Measurements from ENCODE around the gene ANXA5.

DNA sequence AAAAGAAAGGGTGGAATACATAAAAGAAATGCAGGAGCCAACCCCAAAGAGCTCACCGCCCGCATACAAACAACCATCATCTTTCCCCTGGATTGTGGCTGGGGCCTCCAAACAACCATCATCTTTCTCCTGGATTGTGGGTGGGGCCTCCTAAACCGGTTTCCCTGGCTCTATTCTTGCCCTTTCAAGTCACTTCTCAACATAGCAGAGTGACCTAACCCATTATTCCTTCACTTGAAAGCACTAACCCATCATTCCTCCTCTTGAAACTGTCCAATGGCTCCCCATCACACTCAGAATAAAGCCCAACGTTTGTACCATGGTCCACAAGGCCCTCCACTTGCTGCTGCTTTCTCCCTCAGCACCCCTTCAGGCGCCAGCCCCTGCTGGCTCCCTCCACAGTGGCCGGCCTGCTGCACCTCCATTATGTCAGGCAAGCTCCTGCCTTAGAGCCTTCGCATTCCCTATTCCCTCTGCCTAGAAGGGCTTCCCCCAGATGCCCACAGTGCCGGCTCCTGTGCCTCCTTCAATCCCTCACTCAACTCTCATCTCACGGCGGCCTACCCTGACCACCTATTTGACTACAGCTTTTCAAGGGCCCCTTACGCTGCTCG, 44.1 kb upstream of the ANXA5 start:
- no peak for TF ChIP-seq EZH2 (IDR thresholded peaks at IDR 0.05; ENCODE audit: low read length, unreplicated experiment)
- TF ChIP-seq, protein P1, sequence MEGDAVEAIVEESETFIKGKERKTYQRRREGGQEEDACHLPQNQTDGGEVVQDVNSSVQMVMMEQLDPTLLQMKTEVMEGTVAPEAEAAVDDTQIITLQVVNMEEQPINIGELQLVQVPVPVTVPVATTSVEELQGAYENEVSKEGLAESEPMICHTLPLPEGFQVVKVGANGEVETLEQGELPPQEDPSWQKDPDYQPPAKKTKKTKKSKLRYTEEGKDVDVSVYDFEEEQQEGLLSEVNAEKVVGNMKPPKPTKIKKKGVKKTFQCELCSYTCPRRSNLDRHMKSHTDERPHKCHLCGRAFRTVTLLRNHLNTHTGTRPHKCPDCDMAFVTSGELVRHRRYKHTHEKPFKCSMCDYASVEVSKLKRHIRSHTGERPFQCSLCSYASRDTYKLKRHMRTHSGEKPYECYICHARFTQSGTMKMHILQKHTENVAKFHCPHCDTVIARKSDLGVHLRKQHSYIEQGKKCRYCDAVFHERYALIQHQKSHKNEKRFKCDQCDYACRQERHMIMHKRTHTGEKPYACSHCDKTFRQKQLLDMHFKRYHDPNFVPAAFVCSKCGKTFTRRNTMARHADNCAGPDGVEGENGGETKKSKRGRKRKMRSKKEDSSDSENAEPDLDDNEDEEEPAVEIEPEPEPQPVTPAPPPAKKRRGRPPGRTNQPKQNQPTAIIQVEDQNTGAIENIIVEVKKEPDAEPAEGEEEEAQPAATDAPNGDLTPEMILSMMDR (conservative IDR thresholded peaks at IDR 0.05; ENCODE audit: low read depth, low read length) = no peak

Measured in PC-3 (cell line).